ENCODE measurements around the gene ADAMTS2. TPM values are rescaled to one million over a fixed set of nuclear protein-coding genes. Genes with fewer than 3 reads are reported as not detected.

ADAMTS2 gene
- total RNA-seq, 2 donors from 2014 or later: not detected

GRCh38 chr5:179354305-179354882 lies 9.1 kb upstream of the ADAMTS2 start:
- ATAC-seq: no peak
- no peaks in the 10 kb centered on the region for H3K36me3 Mint-ChIP-seq
- no peak for DNase-seq (ENCODE audit: low spot score in 2 of 2)
- no peak overlapping the region for H3K27ac Mint-ChIP-seq
- H3K9me3 Mint-ChIP-seq: no peaks in the 10 kb centered on the region

- no peak overlapping the region for H3K27ac Mint-ChIP-seq
- DNase-seq (ENCODE audit: low spot score in 2 of 2) (no peak), ATAC-seq (no peak)
- no peaks in the 10 kb centered on the region for H3K9me3 Mint-ChIP-seq
- H3K36me3 Mint-ChIP-seq: peaks cover 0 to 9% of the 10 kb centered on the region in 2 donors
Observed at GRCh38 chr5:179348843-179349242, 3.6 kb upstream of the ADAMTS2 start.

- ATAC-seq: no peak
- Mint-ChIP-seq H3K36me3 (peaks cover 0 to 9% of the 10 kb centered on the region in 2 donors), H3K9me3 (no peaks in the 10 kb centered on the region), H3K27ac (no peak overlapping the region)
- DNase-seq (ENCODE audit: low spot score in 2 of 2): no peak
Observed at GRCh38 chr5:179348011-179348530, 2.8 kb upstream of the ADAMTS2 start.

GRCh38 chr5:179347581-179347980 lies 2.3 kb upstream of the ADAMTS2 start:
- peaks cover 0 to 9% of the 10 kb centered on the region in 2 donors for H3K36me3 Mint-ChIP-seq
- H3K9me3 Mint-ChIP-seq: no peaks in the 10 kb centered on the region
- no peak for DNase-seq (ENCODE audit: low spot score in 2 of 2)
- no peak overlapping the region for H3K27ac Mint-ChIP-seq
- no peak for ATAC-seq

GRCh38 chr5:179346875-179347274 lies 1.6 kb upstream of the ADAMTS2 start:
- Mint-ChIP-seq H3K27ac (no peak overlapping the region), H3K9me3 (no peaks in the 10 kb centered on the region), H3K36me3 (peaks cover 0 to 9% of the 10 kb centered on the region in 2 donors)
- no peak for ATAC-seq
- DNase-seq (ENCODE audit: low spot score in 2 of 2): no peak

- DNase-seq (ENCODE audit: low spot score in 2 of 2) (no peak), ATAC-seq (no peak)
- Mint-ChIP-seq H3K27ac (no peak overlapping the region), H3K9me3 (no peaks in the 10 kb centered on the region), H3K36me3 (peaks cover 0 to 9% of the 10 kb centered on the region in 2 donors)
Observed at GRCh38 chr5:179346401-179346800, 1.1 kb upstream of the ADAMTS2 start.

GRCh38 chr5:179345183-179345432 lies 153 bp downstream of the ADAMTS2 start:
- DNase-seq (ENCODE audit: low spot score in 2 of 2): no peak
- H3K9me3 Mint-ChIP-seq: no peaks in the 10 kb centered on the region
- ATAC-seq: peak in 1 of 2 donors; percentile 39
- peaks cover 0 to 9% of the 10 kb centered on the region in 2 donors for H3K36me3 Mint-ChIP-seq
- H3K27ac Mint-ChIP-seq: no peak overlapping the region

- Mint-ChIP-seq H3K27ac (no peak overlapping the region), H3K36me3 (peaks cover 0 to 9% of the 10 kb centered on the region in 2 donors), H3K9me3 (no peaks in the 10 kb centered on the region)
- DNase-seq (ENCODE audit: low spot score in 2 of 2) (no peak), ATAC-seq (no peak)
Observed at GRCh38 chr5:179344431-179345182, 654 bp downstream of the ADAMTS2 start.

GRCh38 chr5:179343719-179344430 lies 1.4 kb downstream of the ADAMTS2 start:
- peak in 1 of 2 donors; percentile 60 for ATAC-seq

GRCh38 chr5:179343021-179343718 lies 2.1 kb downstream of the ADAMTS2 start:
- H3K9me3 Mint-ChIP-seq: no peaks in the 10 kb centered on the region

More at GRCh38 chr5:179343719-179344430, 1.4 kb downstream of the ADAMTS2 start:
- Mint-ChIP-seq H3K36me3 (peaks cover 0 to 9% of the 10 kb centered on the region in 2 donors), H3K27ac (no peak overlapping the region), H3K9me3 (no peaks in the 10 kb centered on the region)
- DNase-seq (ENCODE audit: low spot score in 2 of 2): peak in 1 of 2 donors; percentile 37

GRCh38 chr5:179342577-179342976 lies 2.7 kb downstream of the ADAMTS2 start:
- peaks cover 0 to 9% of the 10 kb centered on the region in 2 donors for H3K36me3 Mint-ChIP-seq
- no peak overlapping the region for H3K27ac Mint-ChIP-seq
- ATAC-seq: no peak
- DNase-seq (ENCODE audit: low spot score in 2 of 2): no peak
- H3K9me3 Mint-ChIP-seq: no peaks in the 10 kb centered on the region

More at GRCh38 chr5:179343021-179343718, 2.1 kb downstream of the ADAMTS2 start:
- no peak for DNase-seq (ENCODE audit: low spot score in 2 of 2)
- peaks cover 0 to 9% of the 10 kb centered on the region in 2 donors for H3K36me3 Mint-ChIP-seq
- H3K27ac Mint-ChIP-seq: no peak overlapping the region
- no peak for ATAC-seq

- ATAC-seq: no peak
- Mint-ChIP-seq H3K27ac (no peak overlapping the region), H3K36me3 (no peaks in the 10 kb centered on the region), H3K9me3 (no peaks in the 10 kb centered on the region)
- DNase-seq (ENCODE audit: low spot score in 2 of 2): no peak
Observed at GRCh38 chr5:179340465-179340864, 4.8 kb downstream of the ADAMTS2 start.

- H3K27ac Mint-ChIP-seq: no peak overlapping the region
- H3K36me3 Mint-ChIP-seq: no peaks in the 10 kb centered on the region
- ATAC-seq (no peak), DNase-seq (ENCODE audit: low spot score in 2 of 2) (no peak)
- no peaks in the 10 kb centered on the region for H3K9me3 Mint-ChIP-seq
Observed at GRCh38 chr5:179339996-179340395, 5.3 kb downstream of the ADAMTS2 start.

GRCh38 chr5:179339081-179339480 lies 6.2 kb downstream of the ADAMTS2 start:
- ATAC-seq (no peak), DNase-seq (ENCODE audit: low spot score in 2 of 2) (no peak)
- no peaks in the 10 kb centered on the region for H3K36me3 Mint-ChIP-seq
- H3K27ac Mint-ChIP-seq: no peak overlapping the region
- no peaks in the 10 kb centered on the region for H3K9me3 Mint-ChIP-seq

GRCh38 chr5:179337796-179338676 lies 7.2 kb downstream of the ADAMTS2 start:
- DNase-seq (ENCODE audit: low spot score in 2 of 2) (no peak), ATAC-seq (no peak)
- Mint-ChIP-seq H3K27ac (no peak overlapping the region), H3K9me3 (no peaks in the 10 kb centered on the region), H3K36me3 (no peaks in the 10 kb centered on the region)

Data from activated naive CD4-positive, alpha-beta T cell treated with anti-CD3 and anti-CD28 coated beads, Interleukin-2, amount 50 U/mL, for 72 hours (primary cell).